Nephron (organoid): ENCODE data around the gene PPEF1.
A peak's percentile ranks its signal among the peaks of the same experiment; 100 is the strongest.

Experiments
- H3K27ac Mint-ChIP-seq, 3 experiments: 2 replicates each; pipeline ENCODE4 v1.8.0; 2020; ENCODE audit warnings: mixed read lengths in 3 of 3, mild to moderate bottlenecking in 2 of 3, moderate library complexity in 1 of 3
- H3K27me3 Mint-ChIP-seq: 2 replicates; pipeline ENCODE4 v1.8.0; 2021; ENCODE audit warnings: low read depth, mild to moderate bottlenecking, moderate library complexity, mixed read lengths
- H3K36me3 Mint-ChIP-seq: 2 replicates; pipeline ENCODE4 v1.8.0; 2020; ENCODE audit warnings: low read depth, mixed read lengths
- H3K4me1 Mint-ChIP-seq: 2 replicates; pipeline ENCODE4 v1.8.0; 2020; ENCODE audit warnings: mixed read lengths
- H3K4me3 Mint-ChIP-seq, 3 experiments: 2 replicates each; pipeline ENCODE4 v1.8.0; 2020; ENCODE audit warnings: mild to moderate bottlenecking in 3 of 3, mixed read lengths in 3 of 3, moderate library complexity in 2 of 3
- H3K9me3 Mint-ChIP-seq: 2 replicates; pipeline ENCODE4 v1.8.0; 2020; ENCODE audit warnings: mixed read lengths
- CTCF ChIP-seq, 3 experiments: fragments of 200-600 bp; sonication (generic); IDR thresholded peaks; one replicate each; pipeline ENCODE4 v1.5.0; 2021; ENCODE audit warnings: antibody characterized with exemption in 3 of 3; ENCODE audit not compliant: unreplicated experiment in 3 of 3

The PPEF1 gene

GRCh38 chrX:18707426-18708049 is at the start of gene PPEF1:
Gene PPEF1 (plus strand): TSS chrX:18707645. CDS start chrX:18707781, 136 bp downstream.
- H3K27me3 Mint-ChIP-seq: no peaks in the 10 kb centered on the region
- no peaks in the 10 kb centered on the region for H3K36me3 Mint-ChIP-seq
- peaks cover 4% of the 10 kb centered on the region for H3K4me1 Mint-ChIP-seq
- no peak within 1 kb of the TSS for H3K4me3 Mint-ChIP-seq
- H3K9me3 Mint-ChIP-seq: peaks cover 6% of the 10 kb centered on the region
- no peak for TF ChIP-seq CTCF (IDR thresholded peaks at IDR 0.05; ENCODE audit: unreplicated experiment in 3 of 3)
- H3K27ac Mint-ChIP-seq: peak within 1 kb of the TSS in 1 of 3 experiments; percentile 7

GRCh38 chrX:18661273-18661672 is 46.2 kb upstream of the PPEF1 start:
- Mint-ChIP-seq H3K4me3 (no peak overlapping the region), H3K27me3 (peaks cover 6% of the 10 kb centered on the region), H3K4me1 (no peaks in the 10 kb centered on the region), H3K9me3 (peaks cover 22% of the 10 kb centered on the region), H3K27ac (no peak overlapping the region), H3K36me3 (peaks cover 3% of the 10 kb centered on the region)
- no peak for TF ChIP-seq CTCF (IDR thresholded peaks at IDR 0.05; ENCODE audit: unreplicated experiment in 3 of 3)

- no peak overlapping the region for H3K4me3 Mint-ChIP-seq
- peaks cover 6% of the 10 kb centered on the region for H3K27me3 Mint-ChIP-seq
- H3K27ac Mint-ChIP-seq: no peak overlapping the region
- no peak for TF ChIP-seq CTCF (IDR thresholded peaks at IDR 0.05; ENCODE audit: unreplicated experiment in 3 of 3)
- H3K9me3 Mint-ChIP-seq: peaks cover 21% of the 10 kb centered on the region
- H3K36me3 Mint-ChIP-seq: peaks cover 3% of the 10 kb centered on the region
- no peaks in the 10 kb centered on the region for H3K4me1 Mint-ChIP-seq
Observed at GRCh38 chrX:18664947-18665346, 42.5 kb upstream of the PPEF1 start.

GRCh38 chrX:18666614-18667013 is 40.8 kb upstream of the PPEF1 start:
- Mint-ChIP-seq H3K27me3 (peaks cover 6% of the 10 kb centered on the region), H3K4me1 (no peaks in the 10 kb centered on the region), H3K9me3 (peaks cover 23% of the 10 kb centered on the region), H3K36me3 (peaks cover 3% of the 10 kb centered on the region), H3K27ac (no peak overlapping the region), H3K4me3 (no peak overlapping the region)
- TF ChIP-seq CTCF (IDR thresholded peaks at IDR 0.05; ENCODE audit: unreplicated experiment in 3 of 3): no peak

- H3K4me3 Mint-ChIP-seq: no peak overlapping the region
- TF ChIP-seq CTCF (IDR thresholded peaks at IDR 0.05; ENCODE audit: unreplicated experiment in 3 of 3): no peak
- peaks cover 3% of the 10 kb centered on the region for H3K36me3 Mint-ChIP-seq
- peaks cover 6% of the 10 kb centered on the region for H3K27me3 Mint-ChIP-seq
- H3K27ac Mint-ChIP-seq: no peak overlapping the region
- peaks cover 28% of the 10 kb centered on the region for H3K9me3 Mint-ChIP-seq
- H3K4me1 Mint-ChIP-seq: no peaks in the 10 kb centered on the region
Observed at GRCh38 chrX:18668071-18668835, 39.2 kb upstream of the PPEF1 start.
